ENCODE measurements around the gene S100A11. TPM values are rescaled to one million over a fixed set of nuclear protein-coding genes. Genes with fewer than 3 reads are reported as not detected.

Gene S100A11
- total and polyA plus RNA-seq, 2 donors from 2014 or later, result 835 to 925 TPM

DNA sequence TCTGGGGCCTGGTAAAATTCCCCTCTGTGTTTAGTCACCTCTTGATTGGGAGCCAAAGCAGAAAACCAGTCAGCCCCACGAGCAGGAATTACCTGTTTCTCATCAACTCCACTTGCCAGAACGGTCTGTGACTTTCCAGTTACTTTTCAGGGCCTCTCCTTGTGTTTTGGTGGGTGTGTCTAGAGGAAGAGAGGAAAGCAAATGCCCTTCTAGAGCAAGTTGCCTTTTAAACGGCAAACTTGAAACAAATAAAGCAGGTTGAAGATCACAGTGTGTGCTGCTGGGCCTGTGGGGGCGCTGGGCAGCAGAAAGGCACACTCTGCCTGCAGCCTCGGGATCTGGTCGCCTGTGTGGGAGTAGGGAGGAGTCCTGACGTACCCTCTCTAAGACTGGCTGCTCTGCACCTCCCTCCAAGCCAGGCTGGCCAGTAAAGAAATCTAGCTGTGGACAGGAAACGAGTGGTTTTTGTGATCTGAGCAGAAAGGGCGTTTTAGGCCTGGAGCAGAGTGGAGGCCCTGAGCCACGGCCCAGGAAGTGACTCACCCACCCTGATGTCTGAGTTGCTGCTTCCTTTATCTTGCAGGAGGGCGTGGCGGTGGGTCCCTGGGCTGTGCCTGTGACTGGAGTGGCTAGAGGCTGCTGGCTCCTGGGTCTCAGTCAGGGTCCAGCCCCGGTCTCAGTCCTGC is 11.1 kb upstream of the S100A11 start:
- H3K36me3 ChIP-seq (ENCODE audit: control insufficient read depth in 2 of 3, insufficient read depth in 3 of 3, low read length in 3 of 3), result no peaks in the 10 kb centered on the region

DNA sequence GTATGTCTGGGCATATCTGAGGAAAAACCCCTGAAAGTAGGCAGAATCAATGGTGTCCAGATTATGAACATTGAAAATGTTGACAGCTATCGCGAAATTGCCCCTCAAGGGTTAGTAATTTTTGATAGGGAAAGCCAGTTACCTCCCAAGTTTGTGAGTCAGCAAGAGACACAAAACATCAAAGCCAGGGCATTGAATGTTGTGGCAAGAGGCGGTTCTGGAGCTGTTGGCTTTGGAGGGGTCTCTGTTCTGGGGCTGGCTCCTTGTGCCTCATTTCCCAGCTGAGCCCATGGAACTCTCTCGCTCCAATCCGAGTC is 10.6 kb upstream of the S100A11 start:
- Histone ChIP-seq H3K9ac (ENCODE audit: low read length in 3 of 3) (peak overlapping the region in 2 of 3 donors; percentile 62 to 79), H3K27ac (ENCODE audit: low read depth in 2 of 2, low read length in 2 of 2) (peak overlapping the region; percentile 95 to 99), H3K36me3 (ENCODE audit: control insufficient read depth in 2 of 3, insufficient read depth in 3 of 3, low read length in 3 of 3) (no peaks in the 10 kb centered on the region), H3K27me3 (ENCODE audit: control insufficient read depth, insufficient read depth, low read length) (no peaks in the 10 kb centered on the region), H3K9me3 (ENCODE audit: control insufficient read depth in 2 of 3, insufficient read depth in 1 of 3, low read length in 3 of 3) (peaks cover 0 to 5% (median 0%) of the 10 kb centered on the region in 3 donors), H3K4me3 (ENCODE audit: low read length in 3 of 3) (peak overlapping the region in 2 of 3 donors; percentile 4 to 38), H3K4me1 (ENCODE audit: control insufficient read depth in 2 of 3, insufficient read depth in 2 of 3, low read depth in 1 of 3, low read length in 3 of 3) (peaks cover 0 to 19% (median 4%) of the 10 kb centered on the region in 3 donors)
- no peak for DNase-seq
- TF ChIP-seq, protein P1, sequence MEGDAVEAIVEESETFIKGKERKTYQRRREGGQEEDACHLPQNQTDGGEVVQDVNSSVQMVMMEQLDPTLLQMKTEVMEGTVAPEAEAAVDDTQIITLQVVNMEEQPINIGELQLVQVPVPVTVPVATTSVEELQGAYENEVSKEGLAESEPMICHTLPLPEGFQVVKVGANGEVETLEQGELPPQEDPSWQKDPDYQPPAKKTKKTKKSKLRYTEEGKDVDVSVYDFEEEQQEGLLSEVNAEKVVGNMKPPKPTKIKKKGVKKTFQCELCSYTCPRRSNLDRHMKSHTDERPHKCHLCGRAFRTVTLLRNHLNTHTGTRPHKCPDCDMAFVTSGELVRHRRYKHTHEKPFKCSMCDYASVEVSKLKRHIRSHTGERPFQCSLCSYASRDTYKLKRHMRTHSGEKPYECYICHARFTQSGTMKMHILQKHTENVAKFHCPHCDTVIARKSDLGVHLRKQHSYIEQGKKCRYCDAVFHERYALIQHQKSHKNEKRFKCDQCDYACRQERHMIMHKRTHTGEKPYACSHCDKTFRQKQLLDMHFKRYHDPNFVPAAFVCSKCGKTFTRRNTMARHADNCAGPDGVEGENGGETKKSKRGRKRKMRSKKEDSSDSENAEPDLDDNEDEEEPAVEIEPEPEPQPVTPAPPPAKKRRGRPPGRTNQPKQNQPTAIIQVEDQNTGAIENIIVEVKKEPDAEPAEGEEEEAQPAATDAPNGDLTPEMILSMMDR (IDR thresholded peaks at IDR 0.05; ENCODE audit: borderline replicate concordance, extremely low read depth, insufficient read depth), result no peak
- no peak for FAIRE-seq
- intact Hi-C loops (cut with DNase I), result no loop called here

More for the DNA sequence above, 11.1 kb upstream of the S100A11 start:
- H3K4me1 ChIP-seq (ENCODE audit: control insufficient read depth in 2 of 3, insufficient read depth in 2 of 3, low read depth in 1 of 3, low read length in 3 of 3), result peaks cover 0 to 19% (median 4%) of the 10 kb centered on the region in 3 donors
- DNase-seq (peak; percentile 91 to 97 (median 93)), FAIRE-seq (no peak)
- peaks cover 0 to 5% (median 0%) of the 10 kb centered on the region in 3 donors for H3K9me3 ChIP-seq (ENCODE audit: control insufficient read depth in 2 of 3, insufficient read depth in 1 of 3, low read length in 3 of 3)
- TF ChIP-seq, protein P1 (IDR thresholded peaks at IDR 0.05; ENCODE audit: borderline replicate concordance, extremely low read depth, insufficient read depth), result peak; percentile 38
- peak overlapping the region; percentile 7 to 79 (median 62) for H3K9ac ChIP-seq (ENCODE audit: low read length in 3 of 3)
- H3K27ac ChIP-seq (ENCODE audit: low read depth in 2 of 2, low read length in 2 of 2), result peak overlapping the region; percentile 95 to 99
- intact Hi-C loops (cut with DNase I), result no loop called here
- H3K4me3 ChIP-seq (ENCODE audit: low read length in 3 of 3), result peak overlapping the region; percentile 28 to 47 (median 38)
- H3K27me3 ChIP-seq (ENCODE audit: control insufficient read depth, insufficient read depth, low read length), result no peaks in the 10 kb centered on the region

DNA sequence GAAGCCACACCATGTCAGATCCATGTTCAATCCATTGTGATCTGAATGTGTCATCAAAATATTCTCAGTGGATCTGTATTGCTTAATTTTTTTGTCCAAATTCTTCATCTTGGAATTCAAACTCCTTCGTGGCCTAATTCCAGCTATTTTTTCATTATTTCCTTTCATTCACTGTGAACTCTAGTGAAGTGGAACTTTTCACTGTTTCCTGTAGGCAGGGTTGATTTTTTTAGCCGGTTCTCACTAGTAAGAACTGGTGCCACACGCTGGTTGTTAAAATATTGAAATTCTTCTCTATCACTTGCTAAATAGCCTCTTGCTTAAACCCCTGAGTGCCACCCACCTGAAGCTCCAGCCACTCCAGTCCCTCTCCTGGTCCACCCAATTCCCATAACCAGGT is 7.6 kb upstream of the S100A11 start:
- no peak overlapping the region for H3K9ac ChIP-seq (ENCODE audit: low read length in 3 of 3)
- peak overlapping the region in 1 of 2 donors; percentile 68 for H3K27ac ChIP-seq (ENCODE audit: low read depth in 2 of 2, low read length in 2 of 2)
- no peaks in the 10 kb centered on the region for H3K36me3 ChIP-seq (ENCODE audit: control insufficient read depth in 2 of 3, insufficient read depth in 3 of 3, low read length in 3 of 3)
- DNase-seq, result no peak
- peaks cover 0 to 5% (median 0%) of the 10 kb centered on the region in 3 donors for H3K9me3 ChIP-seq (ENCODE audit: control insufficient read depth in 2 of 3, insufficient read depth in 1 of 3, low read length in 3 of 3)
- no peaks in the 10 kb centered on the region for H3K27me3 ChIP-seq (ENCODE audit: control insufficient read depth, insufficient read depth, low read length)
- intact Hi-C loops (cut with DNase I), result no loop called here
- peaks cover 0 to 19% (median 4%) of the 10 kb centered on the region in 3 donors for H3K4me1 ChIP-seq (ENCODE audit: control insufficient read depth in 2 of 3, insufficient read depth in 2 of 3, low read depth in 1 of 3, low read length in 3 of 3)
- TF ChIP-seq, protein P1 (IDR thresholded peaks at IDR 0.05; ENCODE audit: borderline replicate concordance, extremely low read depth, insufficient read depth), result no peak
- H3K4me3 ChIP-seq (ENCODE audit: low read length in 3 of 3), result no peak overlapping the region
- no peak for FAIRE-seq
